ENCODE data around the gene CTBP2. TPM values are rescaled to one million over a fixed set of nuclear protein-coding genes. Genes with fewer than 3 reads are reported as not detected.

The CTBP2 gene
- total and polyA plus RNA-seq, 10 of the 15 experiments (the other 5 are each of a cell fraction or from before 2014, with no cell fraction given), result 0.02 to 0.72 (median 0.06) TPM; not detected in 2

- Histone ChIP-seq H3K9ac (ENCODE audit: control insufficient read depth, insufficient read depth, low read length) (no peak overlapping the region), H3K27ac (ENCODE audit: control insufficient read depth, insufficient read depth) (no peak overlapping the region), H3K4me2 (ENCODE audit: control insufficient read depth, insufficient read depth) (no peak overlapping the region), H3K27me3 (replicated peaks in 1 of 2; ENCODE audit: control insufficient read depth in 2 of 2, insufficient read depth in 2 of 2, low read length in 1 of 2) (peaks cover 0 to 4% of the 10 kb centered on the region in 2 experiments; a peak in 1 of 4 replicates), H3K79me2 (ENCODE audit: control insufficient read depth, insufficient read depth, low read length) (no peaks in the 10 kb centered on the region), H3K4me1 (ENCODE audit: control insufficient read depth, insufficient read depth, low read length) (no peaks in the 10 kb centered on the region), H3K36me3 (ENCODE audit: control insufficient read depth in 2 of 2, insufficient read depth in 2 of 2, low read length in 1 of 2) (no peaks in the 10 kb centered on the region), H4K20me1 (ENCODE audit: control insufficient read depth, insufficient read depth) (no peaks in the 10 kb centered on the region), H3K9me3 (replicated peaks; ENCODE audit: control insufficient read depth, insufficient read depth, low read length) (no peaks in the 10 kb centered on the region), H2AFZ (ENCODE audit: control insufficient read depth, low read depth, low read length) (no peak overlapping the region), H3K4me3 (no peak overlapping the region)
- no peak for FAIRE-seq
- intact Hi-C loops (cut with micrococcal nuclease; ENCODE audit: unreplicated experiment), result no loop called here
- ChIA-PET POLR2A (no interaction called here), RAD21 (ENCODE audit: unreplicated experiment) (no interaction called here), CTCF (no interaction called here), SMC1A (ENCODE audit: uncharacterized antibody, unreplicated experiment) (no interaction called here)
- DNase-seq (ENCODE audit: low read depth, low spot score), result no peak
- 21% methylated on average over 14 of the region's 14 CpGs for WGBS (ENCODE audit: insufficient coverage, insufficient replicate concordance, low lambda C conversion rate, missing lambda C conversion rate)
- in situ Hi-C loops (cut with MboI), result no loop called here
- BruUV-seq (replicated peaks), result no TSS peak
- ATAC-seq, result no peak
- TF ChIP-seq RUNX3 (IDR thresholded peaks at IDR 0.05; ENCODE audit: low read length) (no peak), PAX5 (IDR thresholded peaks at IDR 0.05; ENCODE audit: borderline replicate concordance, low read depth, low read length) (no peak), STAT3 (IDR thresholded peaks at IDR 0.05; ENCODE audit: low read depth, low read length) (no peak), NFXL1 (IDR thresholded peaks at IDR 0.05; ENCODE audit: borderline replicate concordance) (no peak), ZNF217 (IDR thresholded peaks at IDR 0.05) (no peak), CEBPB (IDR thresholded peaks at IDR 0.05; ENCODE audit: borderline replicate concordance in 1 of 2, low read depth in 2 of 2, low read length in 2 of 2) (no peak), SKIL (IDR thresholded peaks at IDR 0.05; ENCODE audit: low read depth, poor library complexity, severe bottlenecking) (no peak), SMARCA5 (IDR thresholded peaks at IDR 0.05) (no peak), GABPA (IDR thresholded peaks at IDR 0.05; ENCODE audit: low read depth) (no peak), FOXK2 (IDR thresholded peaks at IDR 0.05) (no peak), RELA (IDR thresholded peaks at IDR 0.05; ENCODE audit: borderline replicate concordance, partially characterized antibody) (no peak), BCLAF1 (IDR thresholded peaks at IDR 0.05) (no peak)
- TF ChIP-seq, protein P1, sequence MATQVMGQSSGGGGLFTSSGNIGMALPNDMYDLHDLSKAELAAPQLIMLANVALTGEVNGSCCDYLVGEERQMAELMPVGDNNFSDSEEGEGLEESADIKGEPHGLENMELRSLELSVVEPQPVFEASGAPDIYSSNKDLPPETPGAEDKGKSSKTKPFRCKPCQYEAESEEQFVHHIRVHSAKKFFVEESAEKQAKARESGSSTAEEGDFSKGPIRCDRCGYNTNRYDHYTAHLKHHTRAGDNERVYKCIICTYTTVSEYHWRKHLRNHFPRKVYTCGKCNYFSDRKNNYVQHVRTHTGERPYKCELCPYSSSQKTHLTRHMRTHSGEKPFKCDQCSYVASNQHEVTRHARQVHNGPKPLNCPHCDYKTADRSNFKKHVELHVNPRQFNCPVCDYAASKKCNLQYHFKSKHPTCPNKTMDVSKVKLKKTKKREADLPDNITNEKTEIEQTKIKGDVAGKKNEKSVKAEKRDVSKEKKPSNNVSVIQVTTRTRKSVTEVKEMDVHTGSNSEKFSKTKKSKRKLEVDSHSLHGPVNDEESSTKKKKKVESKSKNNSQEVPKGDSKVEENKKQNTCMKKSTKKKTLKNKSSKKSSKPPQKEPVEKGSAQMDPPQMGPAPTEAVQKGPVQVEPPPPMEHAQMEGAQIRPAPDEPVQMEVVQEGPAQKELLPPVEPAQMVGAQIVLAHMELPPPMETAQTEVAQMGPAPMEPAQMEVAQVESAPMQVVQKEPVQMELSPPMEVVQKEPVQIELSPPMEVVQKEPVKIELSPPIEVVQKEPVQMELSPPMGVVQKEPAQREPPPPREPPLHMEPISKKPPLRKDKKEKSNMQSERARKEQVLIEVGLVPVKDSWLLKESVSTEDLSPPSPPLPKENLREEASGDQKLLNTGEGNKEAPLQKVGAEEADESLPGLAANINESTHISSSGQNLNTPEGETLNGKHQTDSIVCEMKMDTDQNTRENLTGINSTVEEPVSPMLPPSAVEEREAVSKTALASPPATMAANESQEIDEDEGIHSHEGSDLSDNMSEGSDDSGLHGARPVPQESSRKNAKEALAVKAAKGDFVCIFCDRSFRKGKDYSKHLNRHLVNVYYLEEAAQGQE (IDR thresholded peaks at IDR 0.05; ENCODE audit: low read depth, low read length), result no peak
- TF ChIP-seq, protein P2, sequence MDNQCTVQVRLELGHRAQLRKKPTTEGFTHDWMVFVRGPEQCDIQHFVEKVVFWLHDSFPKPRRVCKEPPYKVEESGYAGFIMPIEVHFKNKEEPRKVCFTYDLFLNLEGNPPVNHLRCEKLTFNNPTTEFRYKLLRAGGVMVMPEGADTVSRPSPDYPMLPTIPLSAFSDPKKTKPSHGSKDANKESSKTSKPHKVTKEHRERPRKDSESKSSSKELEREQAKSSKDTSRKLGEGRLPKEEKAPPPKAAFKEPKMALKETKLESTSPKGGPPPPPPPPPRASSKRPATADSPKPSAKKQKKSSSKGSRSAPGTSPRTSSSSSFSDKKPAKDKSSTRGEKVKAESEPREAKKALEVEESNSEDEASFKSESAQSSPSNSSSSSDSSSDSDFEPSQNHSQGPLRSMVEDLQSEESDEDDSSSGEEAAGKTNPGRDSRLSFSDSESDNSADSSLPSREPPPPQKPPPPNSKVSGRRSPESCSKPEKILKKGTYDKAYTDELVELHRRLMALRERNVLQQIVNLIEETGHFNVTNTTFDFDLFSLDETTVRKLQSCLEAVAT (IDR thresholded peaks at IDR 0.05), result no peak
These were observed 26.5 kb downstream of the CTBP2 start for GRCh38 chr10:125133696-125134482.

Data from GM12878 (cell line).